Activated naive CD4-positive, alpha-beta T cell treated with anti-CD3 and anti-CD28 coated beads, Interleukin-2, amount 10 ng/mL, durations not matched to agents 7 days and 5 days (primary cell): ENCODE measurements around the gene KRTAP29-1.
A peak's percentile ranks its signal among the peaks of the same experiment; 100 is the strongest.
"Not testable (repeated sequence)": the region's sequence is repeated elsewhere in the genome, so short reads cannot be mapped to it uniquely, and the experiment has no call there.

Experiments used
- CTCF ChIA-PET: fragments of 350-600 bp; sonication (Branson Sonifier 250); formaldehyde crosslinking; loops from one replicate; lab custom pipeline; 2021; ENCODE audit warnings: antibody characterized with exemption; lab: Charles Lee
- DNase-seq: peaks from one replicate; pipeline ENCODE4 v3.0.0-alpha.2; 2020
- H3K27ac Mint-ChIP-seq: one replicate; pipeline ENCODE4 v1.8.0; 2021; ENCODE audit warnings: mild to moderate bottlenecking, moderate library complexity, mixed read lengths
- H3K27me3 Mint-ChIP-seq: one replicate; pipeline ENCODE4 v1.8.0; 2021; ENCODE audit warnings: mild to moderate bottlenecking, mixed read lengths
- H3K36me3 Mint-ChIP-seq: one replicate; pipeline ENCODE4 v1.8.0; 2021; ENCODE audit warnings: mixed read lengths
- H3K4me1 Mint-ChIP-seq: one replicate; pipeline ENCODE4 v1.8.0; 2021; ENCODE audit warnings: mixed read lengths
- H3K4me3 Mint-ChIP-seq: one replicate; pipeline ENCODE4 v1.8.0; 2021; ENCODE audit warnings: mild to moderate bottlenecking, moderate library complexity, mixed read lengths
- H3K9me3 Mint-ChIP-seq: one replicate; pipeline ENCODE4 v1.8.0; 2021; ENCODE audit warnings: mixed read lengths

KRTAP29-1 gene

GRCh38 chr17:41298458-41299135 is 4.1 kb downstream of the KRTAP29-1 start:
- peaks cover 9% of the 10 kb centered on the region for H3K27me3 Mint-ChIP-seq
- no peak overlapping the region for H3K4me3 Mint-ChIP-seq
- peaks cover 3% of the 10 kb centered on the region for H3K4me1 Mint-ChIP-seq
- CTCF ChIA-PET = no interaction called here
- no peaks in the 10 kb centered on the region for H3K36me3 Mint-ChIP-seq
- H3K27ac Mint-ChIP-seq = no peak overlapping the region
- DNase-seq = no peak
- peaks cover 7% of the 10 kb centered on the region for H3K9me3 Mint-ChIP-seq

GRCh38 chr17:41296846-41297245 is 5.8 kb downstream of the KRTAP29-1 start:
- Mint-ChIP-seq H3K27ac (no peak overlapping the region), H3K9me3 (peaks cover 7% of the 10 kb centered on the region), H3K27me3 (peaks cover 9% of the 10 kb centered on the region), H3K36me3 (no peaks in the 10 kb centered on the region), H3K4me1 (peaks cover 3% of the 10 kb centered on the region), H3K4me3 (no peak overlapping the region)
- CTCF ChIA-PET = no interaction called here
- DNase-seq = no peak

- H3K4me1 Mint-ChIP-seq = no peaks in the 10 kb centered on the region
- H3K27me3 Mint-ChIP-seq = peaks cover 14% of the 10 kb centered on the region
- CTCF ChIA-PET = no interaction called here
- no peak for DNase-seq
- H3K4me3 Mint-ChIP-seq = no peak overlapping the region
- no peaks in the 10 kb centered on the region for H3K36me3 Mint-ChIP-seq
- no peak overlapping the region for H3K27ac Mint-ChIP-seq
- no peaks in the 10 kb centered on the region for H3K9me3 Mint-ChIP-seq
Measured at GRCh38 chr17:41294016-41294415, 8.6 kb downstream of the KRTAP29-1 start.

DNA sequence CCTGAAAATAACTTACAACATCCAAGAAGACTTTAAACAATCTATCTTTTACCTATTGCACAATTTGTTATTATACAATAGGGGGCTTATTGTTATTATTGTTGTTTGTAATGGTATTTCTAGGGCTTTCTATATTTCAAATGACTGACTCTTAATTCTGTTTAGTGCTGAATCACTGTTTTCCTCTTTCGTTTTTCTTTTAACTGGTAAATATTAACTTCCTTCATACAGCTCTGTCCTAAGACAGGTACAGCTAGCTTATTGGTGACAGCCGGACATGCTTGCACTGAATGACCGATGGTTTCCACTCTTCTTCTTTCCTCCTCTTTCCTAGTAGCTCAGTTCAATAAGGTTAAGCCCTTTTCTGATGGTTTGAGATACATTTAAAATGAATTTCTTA is 15.6 kb downstream of the KRTAP29-1 start:
- no peak overlapping the region for H3K4me3 Mint-ChIP-seq
- no peaks in the 10 kb centered on the region for H3K4me1 Mint-ChIP-seq
- no peak for DNase-seq
- peaks cover 8% of the 10 kb centered on the region for H3K27me3 Mint-ChIP-seq
- H3K27ac Mint-ChIP-seq = no peak overlapping the region
- H3K36me3 Mint-ChIP-seq = no peaks in the 10 kb centered on the region
- no peaks in the 10 kb centered on the region for H3K9me3 Mint-ChIP-seq
- CTCF ChIA-PET = no interaction called here

DNA sequence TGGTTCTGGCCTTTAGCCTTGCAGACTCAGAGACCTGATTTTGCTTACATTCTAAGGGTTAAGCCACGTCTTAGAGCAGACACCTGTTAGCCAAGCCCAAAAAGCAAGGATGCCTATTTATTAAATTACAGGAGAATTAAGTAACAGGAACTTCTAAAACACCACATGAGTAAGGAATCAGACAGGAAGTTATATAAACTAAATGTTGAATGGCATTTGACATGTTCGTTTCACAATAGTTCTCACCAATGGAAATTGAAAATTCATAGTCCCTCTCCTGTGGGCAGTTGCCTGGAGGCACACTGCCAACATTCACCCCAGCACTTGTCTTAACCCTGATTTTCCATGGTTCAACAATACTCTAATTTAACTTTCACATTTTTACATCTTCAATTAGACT is 18.1 kb downstream of the KRTAP29-1 start:
- CTCF ChIA-PET = no interaction called here
- Mint-ChIP-seq H3K4me1 (no peaks in the 10 kb centered on the region), H3K27ac (no peak overlapping the region), H3K9me3 (no peaks in the 10 kb centered on the region), H3K4me3 (no peak overlapping the region), H3K27me3 (peaks cover 4% of the 10 kb centered on the region), H3K36me3 (no peaks in the 10 kb centered on the region)
- no peak for DNase-seq

DNA sequence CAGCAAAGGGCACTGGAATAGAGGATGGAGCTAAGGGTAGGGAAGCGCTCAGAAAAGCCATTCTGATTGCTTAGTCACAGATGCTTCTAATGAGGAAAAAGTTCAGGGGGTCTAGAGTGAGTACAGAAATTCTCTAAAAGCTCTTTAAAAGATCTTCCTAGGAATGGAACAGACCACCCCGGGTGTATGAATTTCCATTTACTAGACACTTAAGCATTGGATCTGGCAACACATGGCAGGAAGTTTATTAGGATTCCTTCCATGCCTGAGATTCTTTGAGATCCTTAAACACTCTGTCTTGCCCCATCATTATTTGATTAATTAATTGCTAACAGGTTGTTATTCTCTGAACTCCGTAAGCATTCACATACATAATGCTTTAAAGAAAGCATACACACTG is 18.6 kb downstream of the KRTAP29-1 start:
- no peak overlapping the region for H3K4me3 Mint-ChIP-seq
- H3K27ac Mint-ChIP-seq = no peak overlapping the region
- CTCF ChIA-PET = no interaction called here
- no peaks in the 10 kb centered on the region for H3K4me1 Mint-ChIP-seq
- H3K36me3 Mint-ChIP-seq = no peaks in the 10 kb centered on the region
- DNase-seq = no peak
- no peaks in the 10 kb centered on the region for H3K9me3 Mint-ChIP-seq
- H3K27me3 Mint-ChIP-seq = peaks cover 4% of the 10 kb centered on the region

GRCh38 chr17:41278176-41278955 is 24.3 kb downstream of the KRTAP29-1 start:
- CTCF ChIA-PET = no interaction called here
- Mint-ChIP-seq H3K27ac (no peak overlapping the region), H3K4me3 (no peak overlapping the region), H3K9me3 (no peaks in the 10 kb centered on the region), H3K36me3 (no peaks in the 10 kb centered on the region), H3K4me1 (no peaks in the 10 kb centered on the region), H3K27me3 (peaks cover 10% of the 10 kb centered on the region)
- no peak for DNase-seq

- CTCF ChIA-PET = interaction anchor here (1.1 kb wide), 1 partner anchor 33 kb away, joined by 3 read pairs; the partner anchor contains the start of gene KRTAP16-1
- not testable (repeated sequence) for H3K9me3 Mint-ChIP-seq, H3K4me3 Mint-ChIP-seq, H3K4me1 Mint-ChIP-seq, H3K36me3 Mint-ChIP-seq, DNase-seq, H3K27ac Mint-ChIP-seq
- peaks cover 15% of the 10 kb centered on the region for H3K27me3 Mint-ChIP-seq
Measured at GRCh38 chr17:41275648-41276190, 26.9 kb downstream of the KRTAP29-1 start, which contains the start of gene KRTAP9-7. KRTAP9-7 (plus strand) TSS chr17:41275698; CDS start chr17:41275698, 0 bp downstream.

GRCh38 chr17:41271858-41272257 is 30.8 kb downstream of the KRTAP29-1 start:
- H3K27me3 Mint-ChIP-seq = peaks cover 24% of the 10 kb centered on the region
- no peak overlapping the region for H3K27ac Mint-ChIP-seq
- H3K4me1 Mint-ChIP-seq = peaks cover 2% of the 10 kb centered on the region
- H3K4me3 Mint-ChIP-seq = no peak overlapping the region
- H3K36me3 Mint-ChIP-seq = no peaks in the 10 kb centered on the region
- DNase-seq = no peak
- no peaks in the 10 kb centered on the region for H3K9me3 Mint-ChIP-seq
- CTCF ChIA-PET = no interaction called here

DNA sequence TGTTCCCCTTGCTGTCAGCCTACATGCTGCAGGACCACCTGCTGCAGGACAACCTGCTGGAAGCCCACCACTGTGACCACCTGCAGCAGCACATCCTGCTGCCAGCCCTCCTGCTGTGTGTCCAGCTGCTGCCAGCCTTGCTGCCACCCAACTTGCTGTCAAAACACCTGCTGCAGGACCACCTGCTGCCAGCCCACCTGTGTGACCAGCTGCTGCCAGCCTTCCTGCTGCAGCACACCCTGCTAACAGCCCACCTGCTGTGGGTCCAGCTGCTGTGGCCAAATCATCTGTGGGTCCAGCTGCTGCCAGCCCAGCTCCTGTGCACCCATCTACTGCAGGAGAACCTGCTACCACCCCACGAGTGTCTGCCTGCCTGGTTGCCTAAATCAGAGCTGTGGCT is 31.3 kb downstream of the KRTAP29-1 start:
- H3K4me3 Mint-ChIP-seq, H3K4me1 Mint-ChIP-seq, CTCF ChIA-PET, H3K36me3 Mint-ChIP-seq, DNase-seq, H3K9me3 Mint-ChIP-seq: not testable (repeated sequence)
- H3K27me3 Mint-ChIP-seq = peaks cover 23% of the 10 kb centered on the region
- peak overlapping the region; percentile 45 for H3K27ac Mint-ChIP-seq

DNA sequence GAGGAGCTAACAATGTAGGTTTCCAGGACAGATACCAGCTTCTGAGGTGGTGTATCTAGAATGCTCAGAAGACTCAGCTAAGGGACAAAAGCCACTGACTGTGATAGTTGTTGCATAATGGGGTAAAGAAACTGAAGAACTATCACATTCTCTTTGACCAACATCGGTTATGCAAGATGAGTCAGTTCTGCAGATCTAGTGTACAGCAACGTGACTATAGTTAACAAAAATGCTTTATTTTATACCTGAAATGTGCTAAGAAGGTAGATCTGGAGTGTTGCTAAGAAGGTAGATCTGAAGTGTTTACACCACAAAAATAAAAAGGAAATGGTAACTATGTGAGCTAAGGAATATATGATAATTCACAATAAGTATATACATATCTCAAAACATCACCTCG is 34.9 kb downstream of the KRTAP29-1 start:
- DNase-seq = no peak
- CTCF ChIA-PET = no interaction called here
- H3K27ac Mint-ChIP-seq = no peak overlapping the region
- H3K36me3 Mint-ChIP-seq = no peaks in the 10 kb centered on the region
- H3K27me3 Mint-ChIP-seq = peaks cover 27% of the 10 kb centered on the region
- H3K4me3 Mint-ChIP-seq = no peak overlapping the region
- no peaks in the 10 kb centered on the region for H3K9me3 Mint-ChIP-seq
- peaks cover 2% of the 10 kb centered on the region for H3K4me1 Mint-ChIP-seq

DNA sequence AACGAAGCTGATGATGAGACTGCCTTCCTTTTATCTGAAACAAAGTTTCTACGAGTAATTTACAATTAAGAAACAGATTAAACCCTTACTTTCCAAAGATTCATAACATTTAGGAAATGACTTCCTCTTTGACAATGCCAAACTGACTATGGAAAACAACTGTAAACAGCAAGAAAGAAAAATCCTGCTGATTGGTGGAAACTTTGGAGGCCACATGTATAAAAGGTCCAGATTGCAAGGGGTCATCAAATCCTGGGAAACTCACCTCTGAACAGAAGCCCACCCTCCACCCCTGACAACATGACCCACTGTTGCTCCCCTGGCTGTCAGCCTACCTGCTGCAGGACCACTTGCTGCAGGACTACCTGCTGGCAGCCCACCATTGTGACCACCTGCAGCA is 37.6 kb downstream of the KRTAP29-1 start, which contains the start of gene KRTAP9-6:
Gene KRTAP9-6 (plus strand): TSS at position 301 of the 400 bp plus-strand sequence. CDS start 0 bp downstream, at position 301.
- H3K27ac Mint-ChIP-seq = no peak within 1 kb of the TSS
- H3K4me3 Mint-ChIP-seq = no peak within 1 kb of the TSS
- peaks cover 25% of the 10 kb centered on the region for H3K27me3 Mint-ChIP-seq
- no peak for DNase-seq
- H3K9me3 Mint-ChIP-seq = no peaks in the 10 kb centered on the region
- no peaks in the 10 kb centered on the region for H3K36me3 Mint-ChIP-seq
- CTCF ChIA-PET = no interaction called here
- H3K4me1 Mint-ChIP-seq = no peaks in the 10 kb centered on the region

DNA sequence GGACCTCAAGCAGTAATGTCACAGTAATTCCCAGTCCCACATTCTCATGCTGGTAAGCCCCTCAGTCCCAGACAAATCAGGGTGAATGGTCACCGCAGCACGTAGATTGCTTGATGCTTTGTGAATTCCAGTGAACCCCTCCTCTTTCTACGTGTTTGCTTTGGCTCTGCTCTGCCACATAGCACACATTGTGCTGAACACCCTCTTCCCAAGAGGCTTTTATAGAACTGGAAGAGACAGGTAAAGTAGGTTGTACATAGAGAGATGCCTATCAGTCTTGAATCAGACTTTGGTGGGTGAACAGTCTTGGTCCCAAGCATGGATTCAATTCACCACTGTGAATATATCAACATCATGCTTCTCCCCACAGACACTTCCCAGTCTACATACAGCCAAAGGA is 38.1 kb downstream of the KRTAP29-1 start:
- Mint-ChIP-seq H3K4me1 (no peaks in the 10 kb centered on the region), H3K36me3 (no peaks in the 10 kb centered on the region), H3K4me3 (no peak overlapping the region), H3K9me3 (no peaks in the 10 kb centered on the region), H3K27ac (no peak overlapping the region), H3K27me3 (peaks cover 25% of the 10 kb centered on the region)
- no peak for DNase-seq
- CTCF ChIA-PET = no interaction called here

GRCh38 chr17:41263212-41263611 is 39.4 kb downstream of the KRTAP29-1 start:
- Mint-ChIP-seq H3K27ac (no peak overlapping the region), H3K4me3 (no peak overlapping the region), H3K36me3 (no peaks in the 10 kb centered on the region), H3K4me1 (no peaks in the 10 kb centered on the region), H3K9me3 (no peaks in the 10 kb centered on the region), H3K27me3 (peaks cover 21% of the 10 kb centered on the region)
- DNase-seq = no peak
- CTCF ChIA-PET = no interaction called here
